ENCODE measurements around the gene KLHL26. TPM values are rescaled to one million over a fixed set of nuclear protein-coding genes. Genes with fewer than 3 reads are reported as not detected.
A peak's percentile ranks its signal among the peaks of the same experiment; 100 is the strongest.

Gene KLHL26
- polyA plus RNA-seq, 1 experiment, result 2.3 TPM

- TF ChIP-seq, protein P1, sequence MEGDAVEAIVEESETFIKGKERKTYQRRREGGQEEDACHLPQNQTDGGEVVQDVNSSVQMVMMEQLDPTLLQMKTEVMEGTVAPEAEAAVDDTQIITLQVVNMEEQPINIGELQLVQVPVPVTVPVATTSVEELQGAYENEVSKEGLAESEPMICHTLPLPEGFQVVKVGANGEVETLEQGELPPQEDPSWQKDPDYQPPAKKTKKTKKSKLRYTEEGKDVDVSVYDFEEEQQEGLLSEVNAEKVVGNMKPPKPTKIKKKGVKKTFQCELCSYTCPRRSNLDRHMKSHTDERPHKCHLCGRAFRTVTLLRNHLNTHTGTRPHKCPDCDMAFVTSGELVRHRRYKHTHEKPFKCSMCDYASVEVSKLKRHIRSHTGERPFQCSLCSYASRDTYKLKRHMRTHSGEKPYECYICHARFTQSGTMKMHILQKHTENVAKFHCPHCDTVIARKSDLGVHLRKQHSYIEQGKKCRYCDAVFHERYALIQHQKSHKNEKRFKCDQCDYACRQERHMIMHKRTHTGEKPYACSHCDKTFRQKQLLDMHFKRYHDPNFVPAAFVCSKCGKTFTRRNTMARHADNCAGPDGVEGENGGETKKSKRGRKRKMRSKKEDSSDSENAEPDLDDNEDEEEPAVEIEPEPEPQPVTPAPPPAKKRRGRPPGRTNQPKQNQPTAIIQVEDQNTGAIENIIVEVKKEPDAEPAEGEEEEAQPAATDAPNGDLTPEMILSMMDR (IDR thresholded peaks at IDR 0.05; ENCODE audit: insufficient read depth, low read depth, low read length), result no peak
- POLR2A ChIA-PET, result no interaction called here
- no peak for DNase-seq (ENCODE audit: low read depth)
Measured at GRCh38 chr19:18683958-18684641, 47.3 kb downstream of the KLHL26 start.

DNA sequence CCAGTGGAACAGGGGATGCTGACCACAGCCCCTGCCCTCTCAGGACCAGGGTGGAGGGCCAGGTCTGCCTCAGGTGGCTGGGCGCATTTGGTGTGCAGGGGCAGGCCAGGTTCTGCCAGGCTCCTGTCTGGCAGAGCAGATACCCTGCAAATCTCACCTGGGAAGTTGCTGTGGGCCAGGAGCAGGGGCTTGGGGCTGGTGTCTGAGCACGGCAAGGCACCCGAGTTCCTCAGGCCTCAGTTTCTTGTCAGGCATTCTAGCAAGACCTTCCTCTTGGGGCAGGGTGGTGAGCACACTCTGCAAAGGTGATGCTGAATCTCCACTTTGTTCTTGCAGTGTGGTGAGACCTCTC is 47.8 kb downstream of the KLHL26 start:
- H3K36me3 ChIP-seq (ENCODE audit: control insufficient read depth, insufficient read depth, low read length), result no peaks in the 10 kb centered on the region
- no peak for DNase-seq (ENCODE audit: low read depth)
- POLR2A ChIA-PET, result no interaction called here
- peak overlapping the region; percentile 61 for H3K4me3 ChIP-seq (ENCODE audit: low read depth, low read length)
- H3K27me3 ChIP-seq (ENCODE audit: control insufficient read depth, insufficient read depth, low read length), result no peaks in the 10 kb centered on the region
- CTCF ChIA-PET, result no interaction called here
- TF ChIP-seq, protein P1 (IDR thresholded peaks at IDR 0.05; ENCODE audit: insufficient read depth, low read depth, low read length), result no peak

More at GRCh38 chr19:18683958-18684641, 47.3 kb downstream of the KLHL26 start:
- H3K27me3 ChIP-seq (ENCODE audit: control insufficient read depth, insufficient read depth, low read length), result no peaks in the 10 kb centered on the region
- H3K4me3 ChIP-seq (ENCODE audit: low read depth, low read length), result peak overlapping the region; percentile 61
- CTCF ChIA-PET, result no interaction called here
- no peaks in the 10 kb centered on the region for H3K36me3 ChIP-seq (ENCODE audit: control insufficient read depth, insufficient read depth, low read length)

DNA sequence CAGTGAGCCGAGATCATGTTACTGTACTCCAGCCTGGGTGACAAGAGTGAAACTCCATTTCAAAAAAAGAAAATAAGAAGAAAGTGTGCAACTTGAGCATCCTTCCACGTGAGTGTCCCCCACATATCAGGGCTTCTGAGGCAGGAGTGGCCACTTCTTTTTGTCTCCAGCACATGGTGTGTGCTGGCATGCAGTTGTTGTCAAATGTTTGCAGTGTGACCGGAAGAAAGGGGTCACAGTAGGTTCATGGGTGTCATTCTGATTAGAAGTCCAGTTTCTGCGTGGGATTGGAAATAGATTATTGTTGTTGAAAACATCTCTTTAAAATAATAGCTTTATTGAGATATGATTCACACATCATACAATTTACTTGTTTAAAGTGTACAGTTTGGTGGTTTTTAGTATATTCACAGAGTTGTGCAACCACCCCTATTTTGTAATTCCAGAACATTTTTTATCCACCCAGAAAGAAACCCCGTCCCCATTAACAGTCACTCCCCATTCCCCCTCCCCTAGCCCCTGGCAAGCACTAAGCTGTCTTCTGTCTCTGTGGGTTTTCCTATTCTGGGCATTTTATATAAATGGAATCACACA is 48.9 kb downstream of the KLHL26 start:
- ChIA-PET CTCF (interaction anchor here (1.2 kb wide), 1 partner anchor 162 kb away, joined by 3 read pairs; no protein-coding TSS in a partner anchor), POLR2A (no interaction called here)
- no peak for DNase-seq (ENCODE audit: low read depth)
- TF ChIP-seq, protein P1 (IDR thresholded peaks at IDR 0.05; ENCODE audit: insufficient read depth, low read depth, low read length), result no peak
- Histone ChIP-seq H3K27me3 (ENCODE audit: control insufficient read depth, insufficient read depth, low read length) (no peaks in the 10 kb centered on the region), H3K4me3 (ENCODE audit: low read depth, low read length) (no peak overlapping the region), H3K36me3 (ENCODE audit: control insufficient read depth, insufficient read depth, low read length) (no peaks in the 10 kb centered on the region)

DNA sequence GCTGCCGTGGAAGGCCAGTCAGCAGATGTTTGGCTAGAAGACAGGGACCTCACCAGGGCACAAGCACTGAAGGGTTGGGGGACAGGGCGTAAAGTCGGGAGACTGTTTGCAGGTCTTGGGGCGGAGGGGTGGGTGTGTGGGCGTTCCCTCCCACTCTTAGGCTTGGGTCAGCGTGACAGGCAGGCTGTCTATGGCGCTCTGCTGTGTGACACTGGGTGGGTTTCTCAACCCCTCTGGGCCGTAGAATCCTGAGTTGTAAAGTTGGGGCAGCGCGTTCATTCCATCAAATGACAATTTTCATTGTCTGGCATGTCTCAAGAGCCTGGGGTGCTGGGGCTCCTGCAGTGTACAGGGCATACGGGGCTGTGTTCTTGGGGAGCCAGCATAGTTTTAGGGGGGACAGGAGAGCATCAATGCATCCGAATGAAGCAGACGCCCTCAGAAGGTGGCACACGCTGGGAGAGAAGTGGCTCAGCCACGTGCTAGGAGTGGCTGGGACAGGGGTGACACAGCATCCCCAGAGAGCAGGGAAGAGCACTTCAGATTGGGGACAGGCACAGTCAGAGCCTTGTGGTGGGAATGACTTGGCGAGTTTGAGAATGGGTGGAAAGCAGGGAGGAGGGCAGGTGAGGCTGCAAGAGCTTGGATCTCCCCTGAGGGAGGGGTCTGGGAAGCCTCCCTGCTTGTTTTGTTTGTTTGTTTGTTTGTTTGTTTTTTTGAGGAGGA is 51.1 kb downstream of the KLHL26 start:
- ChIA-PET CTCF (no interaction called here), POLR2A (no interaction called here)
- no peak for DNase-seq (ENCODE audit: low read depth)
- no peak overlapping the region for H3K4me3 ChIP-seq (ENCODE audit: low read depth, low read length)
- H3K36me3 ChIP-seq (ENCODE audit: control insufficient read depth, insufficient read depth, low read length), result no peaks in the 10 kb centered on the region
- no peaks in the 10 kb centered on the region for H3K27me3 ChIP-seq (ENCODE audit: control insufficient read depth, insufficient read depth, low read length)
- TF ChIP-seq, protein P1 (IDR thresholded peaks at IDR 0.05; ENCODE audit: insufficient read depth, low read depth, low read length), result no peak

GRCh38 chr19:18696023-18696422 is 59.2 kb downstream of the KLHL26 start:
- no peak overlapping the region for H3K4me3 ChIP-seq (ENCODE audit: low read depth, low read length)
- ChIA-PET CTCF (no interaction called here), POLR2A (no interaction called here)
- H3K36me3 ChIP-seq (ENCODE audit: control insufficient read depth, insufficient read depth, low read length), result no peaks in the 10 kb centered on the region
- TF ChIP-seq, protein P1 (IDR thresholded peaks at IDR 0.05; ENCODE audit: insufficient read depth, low read depth, low read length), result no peak
- H3K27me3 ChIP-seq (ENCODE audit: control insufficient read depth, insufficient read depth, low read length), result no peaks in the 10 kb centered on the region
- DNase-seq (ENCODE audit: low read depth), result no peak

All from BJ (cell line).